ENCODE results near the gene MTHFD1. TPM values are rescaled to one million over a fixed set of nuclear protein-coding genes. Genes with fewer than 3 reads are reported as not detected.

The MTHFD1 gene
- total and polyA plus RNA-seq, 9 of the 15 experiments (the other 6 are each of a cell fraction or from before 2014, with no cell fraction given) = 66.7 to 158 (median 90.9) TPM

- ChIA-PET POLR2A (interaction anchor here (1.4 kb wide), 1 partner anchor 17 kb away, joined by 3 read pairs; no protein-coding TSS in a partner anchor), CTCF (ENCODE audit: low intra/inter-chr PET ratio) (no interaction called here)
- no peaks in the 10 kb centered on the region for H3K9me1 ChIP-seq (ENCODE audit: control insufficient read depth, insufficient read depth, low read length)
- DNase-seq (ENCODE audit: extremely low read depth in 1 of 4, low spot score in 3 of 4) (peak in 1 of 4 experiments; percentile 4), FAIRE-seq (no peak), ATAC-seq (no peak)
- no peaks in the 10 kb centered on the region for H3K79me2 ChIP-seq (ENCODE audit: control insufficient read depth, insufficient read depth, low read length)
- intact Hi-C loops (cut with micrococcal nuclease) (no loop called here), in situ Hi-C loops (cut with MboI) (no loop called here)
- H2AFZ ChIP-seq (ENCODE audit: low read depth, low read length) = no peak overlapping the region
- H3K27ac ChIP-seq (ENCODE audit: extremely low read depth, low read depth, low read length) = no peak overlapping the region
- WGBS (ENCODE audit: insufficient coverage, low coverage, missing lambda C conversion rate) = 81% methylated on average over 12 of the region's 17 CpGs
- no peak overlapping the region for H3K4me3 ChIP-seq
- H3K9ac ChIP-seq (ENCODE audit: insufficient read depth in 1 of 2, low read depth in 2 of 2, low read length in 2 of 2) = no peak overlapping the region
- TF ChIP-seq NFIC (IDR thresholded peaks at IDR 0.05) = peak; percentile 69
- TF ChIP-seq DMBX1 (CRISPR knock-in tag; IDR thresholded peaks at IDR 0.05; ENCODE audit: borderline replicate concordance) = peak; percentile 22; the same call in 1 of the 2 replicates
- no peak for TF ChIP-seq SETDB1 (IDR thresholded peaks at IDR 0.05; ENCODE audit: low read length)
- 0 out of 2 replicates have a peak, but pooled peaks have one; percentile 31 for TF ChIP-seq ZBTB9 (CRISPR knock-in tag; IDR thresholded peaks at IDR 0.05)
- TF ChIP-seq KLF10 (CRISPR knock-in tag; IDR thresholded peaks at IDR 0.05) = no peak
- BruUV-seq (replicated peaks) = no TSS peak
- H3K36me3 ChIP-seq (ENCODE audit: control insufficient read depth, insufficient read depth, low read length) = peaks cover 80% of the 10 kb centered on the region
- no peaks in the 10 kb centered on the region for H3K4me1 ChIP-seq (replicated peaks in 1 of 2; ENCODE audit: control insufficient read depth in 2 of 2, insufficient read depth in 2 of 2, low read length in 2 of 2)
- H3K27me3 ChIP-seq (ENCODE audit: control insufficient read depth in 2 of 2, insufficient read depth in 2 of 2, low read length in 2 of 2) = no peaks in the 10 kb centered on the region
- no peaks in the 10 kb centered on the region for H3K9me3 ChIP-seq (replicated peaks; ENCODE audit: control insufficient read depth, insufficient read depth, low read depth, low read length)
- H3K4me2 ChIP-seq (ENCODE audit: insufficient read depth, low read length) = no peak overlapping the region
- H4K20me1 ChIP-seq (replicated peaks; ENCODE audit: control insufficient read depth, insufficient read depth, low read length) = no peaks in the 10 kb centered on the region
Measured at GRCh38 chr14:64442300-64442988, 54.3 kb downstream of the MTHFD1 start.
